ENCODE data around the gene SDK2. TPM values are rescaled to one million over a fixed set of nuclear protein-coding genes. Genes with fewer than 3 reads are reported as not detected.

SDK2 gene
- total and polyA plus RNA-seq, 2 of the 8 experiments (the other 6 are each of a cell fraction or from before 2014, with no cell fraction given): 3.9 to 4.1 TPM

DNA sequence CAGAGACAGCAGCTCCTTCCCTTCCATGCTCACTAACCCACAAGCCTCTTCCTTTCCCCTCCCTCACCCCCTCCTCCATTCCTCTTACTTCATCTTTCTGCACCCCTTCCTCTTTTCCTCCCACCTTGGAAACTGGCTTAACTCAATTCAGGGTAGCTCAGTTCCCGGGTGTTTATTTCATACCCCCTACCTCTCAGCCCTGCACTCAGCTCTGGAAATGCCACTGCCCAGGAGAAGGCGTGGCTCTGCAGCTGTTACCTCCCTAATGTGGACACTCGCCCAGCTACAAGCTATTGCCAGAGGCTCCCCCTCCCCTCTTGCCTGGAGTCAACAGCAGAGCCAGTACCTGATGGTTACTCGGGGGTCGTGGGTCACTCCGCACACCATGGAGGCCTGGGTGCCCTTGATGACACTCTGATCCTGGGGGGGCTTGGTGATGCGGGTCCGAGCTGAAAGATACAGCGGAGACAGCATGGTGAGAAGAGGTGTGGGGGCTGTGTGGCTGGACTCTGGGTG, 214.0 kb downstream of the SDK2 start (continued):
- TF ChIP-seq, protein P1, sequence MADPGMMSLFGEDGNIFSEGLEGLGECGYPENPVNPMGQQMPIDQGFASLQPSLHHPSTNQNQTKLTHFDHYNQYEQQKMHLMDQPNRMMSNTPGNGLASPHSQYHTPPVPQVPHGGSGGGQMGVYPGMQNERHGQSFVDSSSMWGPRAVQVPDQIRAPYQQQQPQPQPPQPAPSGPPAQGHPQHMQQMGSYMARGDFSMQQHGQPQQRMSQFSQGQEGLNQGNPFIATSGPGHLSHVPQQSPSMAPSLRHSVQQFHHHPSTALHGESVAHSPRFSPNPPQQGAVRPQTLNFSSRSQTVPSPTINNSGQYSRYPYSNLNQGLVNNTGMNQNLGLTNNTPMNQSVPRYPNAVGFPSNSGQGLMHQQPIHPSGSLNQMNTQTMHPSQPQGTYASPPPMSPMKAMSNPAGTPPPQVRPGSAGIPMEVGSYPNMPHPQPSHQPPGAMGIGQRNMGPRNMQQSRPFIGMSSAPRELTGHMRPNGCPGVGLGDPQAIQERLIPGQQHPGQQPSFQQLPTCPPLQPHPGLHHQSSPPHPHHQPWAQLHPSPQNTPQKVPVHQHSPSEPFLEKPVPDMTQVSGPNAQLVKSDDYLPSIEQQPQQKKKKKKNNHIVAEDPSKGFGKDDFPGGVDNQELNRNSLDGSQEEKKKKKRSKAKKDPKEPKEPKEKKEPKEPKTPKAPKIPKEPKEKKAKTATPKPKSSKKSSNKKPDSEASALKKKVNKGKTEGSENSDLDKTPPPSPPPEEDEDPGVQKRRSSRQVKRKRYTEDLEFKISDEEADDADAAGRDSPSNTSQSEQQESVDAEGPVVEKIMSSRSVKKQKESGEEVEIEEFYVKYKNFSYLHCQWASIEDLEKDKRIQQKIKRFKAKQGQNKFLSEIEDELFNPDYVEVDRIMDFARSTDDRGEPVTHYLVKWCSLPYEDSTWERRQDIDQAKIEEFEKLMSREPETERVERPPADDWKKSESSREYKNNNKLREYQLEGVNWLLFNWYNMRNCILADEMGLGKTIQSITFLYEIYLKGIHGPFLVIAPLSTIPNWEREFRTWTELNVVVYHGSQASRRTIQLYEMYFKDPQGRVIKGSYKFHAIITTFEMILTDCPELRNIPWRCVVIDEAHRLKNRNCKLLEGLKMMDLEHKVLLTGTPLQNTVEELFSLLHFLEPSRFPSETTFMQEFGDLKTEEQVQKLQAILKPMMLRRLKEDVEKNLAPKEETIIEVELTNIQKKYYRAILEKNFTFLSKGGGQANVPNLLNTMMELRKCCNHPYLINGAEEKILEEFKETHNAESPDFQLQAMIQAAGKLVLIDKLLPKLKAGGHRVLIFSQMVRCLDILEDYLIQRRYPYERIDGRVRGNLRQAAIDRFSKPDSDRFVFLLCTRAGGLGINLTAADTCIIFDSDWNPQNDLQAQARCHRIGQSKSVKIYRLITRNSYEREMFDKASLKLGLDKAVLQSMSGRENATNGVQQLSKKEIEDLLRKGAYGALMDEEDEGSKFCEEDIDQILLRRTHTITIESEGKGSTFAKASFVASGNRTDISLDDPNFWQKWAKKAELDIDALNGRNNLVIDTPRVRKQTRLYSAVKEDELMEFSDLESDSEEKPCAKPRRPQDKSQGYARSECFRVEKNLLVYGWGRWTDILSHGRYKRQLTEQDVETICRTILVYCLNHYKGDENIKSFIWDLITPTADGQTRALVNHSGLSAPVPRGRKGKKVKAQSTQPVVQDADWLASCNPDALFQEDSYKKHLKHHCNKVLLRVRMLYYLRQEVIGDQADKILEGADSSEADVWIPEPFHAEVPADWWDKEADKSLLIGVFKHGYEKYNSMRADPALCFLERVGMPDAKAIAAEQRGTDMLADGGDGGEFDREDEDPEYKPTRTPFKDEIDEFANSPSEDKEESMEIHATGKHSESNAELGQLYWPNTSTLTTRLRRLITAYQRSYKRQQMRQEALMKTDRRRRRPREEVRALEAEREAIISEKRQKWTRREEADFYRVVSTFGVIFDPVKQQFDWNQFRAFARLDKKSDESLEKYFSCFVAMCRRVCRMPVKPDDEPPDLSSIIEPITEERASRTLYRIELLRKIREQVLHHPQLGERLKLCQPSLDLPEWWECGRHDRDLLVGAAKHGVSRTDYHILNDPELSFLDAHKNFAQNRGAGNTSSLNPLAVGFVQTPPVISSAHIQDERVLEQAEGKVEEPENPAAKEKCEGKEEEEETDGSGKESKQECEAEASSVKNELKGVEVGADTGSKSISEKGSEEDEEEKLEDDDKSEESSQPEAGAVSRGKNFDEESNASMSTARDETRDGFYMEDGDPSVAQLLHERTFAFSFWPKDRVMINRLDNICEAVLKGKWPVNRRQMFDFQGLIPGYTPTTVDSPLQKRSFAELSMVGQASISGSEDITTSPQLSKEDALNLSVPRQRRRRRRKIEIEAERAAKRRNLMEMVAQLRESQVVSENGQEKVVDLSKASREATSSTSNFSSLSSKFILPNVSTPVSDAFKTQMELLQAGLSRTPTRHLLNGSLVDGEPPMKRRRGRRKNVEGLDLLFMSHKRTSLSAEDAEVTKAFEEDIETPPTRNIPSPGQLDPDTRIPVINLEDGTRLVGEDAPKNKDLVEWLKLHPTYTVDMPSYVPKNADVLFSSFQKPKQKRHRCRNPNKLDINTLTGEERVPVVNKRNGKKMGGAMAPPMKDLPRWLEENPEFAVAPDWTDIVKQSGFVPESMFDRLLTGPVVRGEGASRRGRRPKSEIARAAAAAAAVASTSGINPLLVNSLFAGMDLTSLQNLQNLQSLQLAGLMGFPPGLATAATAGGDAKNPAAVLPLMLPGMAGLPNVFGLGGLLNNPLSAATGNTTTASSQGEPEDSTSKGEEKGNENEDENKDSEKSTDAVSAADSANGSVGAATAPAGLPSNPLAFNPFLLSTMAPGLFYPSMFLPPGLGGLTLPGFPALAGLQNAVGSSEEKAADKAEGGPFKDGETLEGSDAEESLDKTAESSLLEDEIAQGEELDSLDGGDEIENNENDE (IDR thresholded peaks at IDR 0.05; ENCODE audit: insufficient replicate concordance, low read length): no peak
- no peak for TF ChIP-seq HDAC6 (IDR thresholded peaks at IDR 0.05; ENCODE audit: low read depth, low read length)
- TF ChIP-seq MAFK (IDR thresholded peaks at IDR 0.05; ENCODE audit: low read depth, low read length): no peak
- TF ChIP-seq CTBP2 (IDR thresholded peaks at IDR 0.05; ENCODE audit: borderline replicate concordance, insufficient read depth, insufficient read length, low read length): no peak
- TF ChIP-seq RNF2 (IDR thresholded peaks at IDR 0.05; ENCODE audit: borderline replicate concordance, low read depth, low read length, missing control alignments, poor library complexity, severe bottlenecking): no peak
- TF ChIP-seq EP300 (IDR thresholded peaks at IDR 0.05; ENCODE audit: borderline replicate concordance in 1 of 2, low read depth in 2 of 2, low read length in 2 of 2): no peak
- no peak for TF ChIP-seq GABPA (IDR thresholded peaks at IDR 0.05; ENCODE audit: borderline replicate concordance, insufficient read depth, low read length)
- TF ChIP-seq POLR2A (IDR thresholded peaks at IDR 0.05; ENCODE audit: control extremely low read depth in 1 of 2, low read depth in 2 of 2, low read length in 2 of 2): no peak
- no peak for TF ChIP-seq RBBP5 (IDR thresholded peaks at IDR 0.05; ENCODE audit: borderline replicate concordance, low read depth, low read length)
- TF ChIP-seq FOSL1 (IDR thresholded peaks at IDR 0.05; ENCODE audit: insufficient read depth, low read depth, low read length): no peak
